Measurements from ENCODE around the gene SERPINE1. TPM values are rescaled to one million over a fixed set of nuclear protein-coding genes. Genes with fewer than 3 reads are reported as not detected.

The SERPINE1 gene
- total and polyA plus RNA-seq, 2 of the 13 experiments (the other 11 are each of a cell fraction or from before 2014, with no cell fraction given): 21.2 to 1,576 TPM

GRCh38 chr7:101099969-101100781, 26.7 kb upstream of the SERPINE1 start (continued):
- TF ChIP-seq ZGPAT (CRISPR knock-in tag; IDR thresholded peaks at IDR 0.05): peak; percentile 77; the same call in 1 of the 2 replicates
- TF ChIP-seq PRDM4 (CRISPR knock-in tag; IDR thresholded peaks at IDR 0.05; ENCODE audit: borderline replicate concordance): no peak
- TF ChIP-seq ZNF142 (CRISPR knock-in tag; IDR thresholded peaks at IDR 0.05): 0 out of 2 replicates have a peak, but pooled peaks have one; percentile 22
- no peak for TF ChIP-seq ZFP82 (CRISPR knock-in tag; IDR thresholded peaks at IDR 0.05; ENCODE audit: borderline replicate concordance)
- TF ChIP-seq DPF2 (CRISPR knock-in tag; IDR thresholded peaks at IDR 0.05; ENCODE audit: borderline replicate concordance, low read depth): no peak; the same call in 1 of the 2 replicates
- peak; percentile 63 for TF ChIP-seq GABPB1 (CRISPR knock-in tag; IDR thresholded peaks at IDR 0.05)
- TF ChIP-seq UBTF (CRISPR knock-in tag; IDR thresholded peaks at IDR 0.05): peak; percentile 28; the same call in 1 of the 2 replicates
- TF ChIP-seq PAXIP1 (CRISPR knock-in tag; conservative IDR thresholded peaks at IDR 0.05): peak; percentile 54

All from HepG2 (cell line).